ENCODE results near the gene CTSZ. TPM values are rescaled to one million over a fixed set of nuclear protein-coding genes. Genes with fewer than 3 reads are reported as not detected.

CTSZ gene
- total and polyA plus RNA-seq, 2 of the 4 experiments (the other 2 are of a cell fraction) = 46.1 to 88.5 TPM

GRCh38 chr20:59003836-59004492 is 3.1 kb downstream of the CTSZ start:
- Histone ChIP-seq H4K8ac (ENCODE audit: low read depth in 2 of 2, low read length in 2 of 2) (no peak overlapping the region), H3K4me3 (ENCODE audit: insufficient read depth, low read depth, low read length) (no peak overlapping the region), H4K91ac (ENCODE audit: insufficient read depth, low read depth, low read length) (no peak overlapping the region), H3K9ac (ENCODE audit: low read depth, low read length) (no peak overlapping the region), H2AK9ac (replicated peaks; ENCODE audit: low read depth, low read length, poor library complexity) (peak overlapping the region; percentile 70), H3K27ac (ENCODE audit: insufficient read depth, low read length) (no peak overlapping the region), H3K79me1 (ENCODE audit: low read depth in 1 of 2, low read length in 2 of 2) (peaks cover 10 to 35% of the 10 kb centered on the region in 2 experiments; a peak in 3 of 4 replicates), H4K20me1 (ENCODE audit: insufficient read depth, low read length) (no peaks in the 10 kb centered on the region; the same call in 1 of the 2 replicates), H3K36me3 (ENCODE audit: control insufficient read depth, insufficient read depth, low read length) (peaks cover 11% of the 10 kb centered on the region), H2BK20ac (ENCODE audit: low read depth, low read length) (no peak overlapping the region), H3K9me1 (ENCODE audit: insufficient read depth, low read length) (peaks cover 11% of the 10 kb centered on the region; the same call in 1 of the 2 replicates), H2BK15ac (ENCODE audit: low read depth, low read length) (no peak overlapping the region), H3K9me3 (ENCODE audit: control insufficient read depth, insufficient read depth, low read length) (no peaks in the 10 kb centered on the region), H3K56ac (ENCODE audit: extremely low read depth, insufficient read depth, low read length) (no peak overlapping the region), H3K23ac (ENCODE audit: low read depth, low read length) (no peak overlapping the region), H3K18ac (ENCODE audit: low read depth, low read length) (no peak overlapping the region), H3K14ac (replicated peaks; ENCODE audit: low read depth, low read length) (no peak overlapping the region), H2BK120ac (ENCODE audit: low read depth, low read length) (no peak overlapping the region), H4K5ac (ENCODE audit: low read depth, low read length) (no peak overlapping the region), H3K4me1 (ENCODE audit: control insufficient read depth, insufficient read depth, low read length) (peaks cover 12% of the 10 kb centered on the region), H3K4me2 (ENCODE audit: low read depth, low read length) (no peak overlapping the region), H3K4ac (ENCODE audit: low read depth, low read length) (no peak overlapping the region), H2AK5ac (ENCODE audit: low read depth, low read length) (no peak overlapping the region), H3K27me3 (ENCODE audit: control insufficient read depth, insufficient read depth, low read length) (no peaks in the 10 kb centered on the region), H2AFZ (replicated peaks; ENCODE audit: low read length, poor library complexity) (no peak overlapping the region), H2BK5ac (ENCODE audit: low read depth, low read length, poor library complexity, severe bottlenecking) (no peak overlapping the region)
- WGBS, 2 experiments (ENCODE audit: extremely low coverage in 2 of 2, insufficient read length in 1 of 2) = 92% methylated on average over 5 of the region's 16 CpGs; no CpG with 5 or more reads in 1 of the 2 experiments
- in situ Hi-C loops (cut with MboI; ENCODE audit: low sequenced_read_pairs) (no loop called here), dilution Hi-C loops (cut with HindIII; ENCODE audit: low sequenced_read_pairs, unreplicated experiment) (no loop called here), intact Hi-C loops (cut with micrococcal nuclease) (no loop called here)
- POLR2A ChIA-PET (ENCODE audit: unreplicated experiment) = no interaction called here
- TF ChIP-seq MAZ (IDR thresholded peaks at IDR 0.05; ENCODE audit: borderline replicate concordance, low read depth, low read length) = no peak
- TF ChIP-seq RFX5 (IDR thresholded peaks at IDR 0.05; ENCODE audit: low read depth, low read length) = no peak
- TF ChIP-seq MAFK (IDR thresholded peaks at IDR 0.05; ENCODE audit: low read depth, low read length) = no peak
- TF ChIP-seq CHD1 (IDR thresholded peaks at IDR 0.05; ENCODE audit: low read depth, low read length) = no peak
- TF ChIP-seq, protein P1, sequence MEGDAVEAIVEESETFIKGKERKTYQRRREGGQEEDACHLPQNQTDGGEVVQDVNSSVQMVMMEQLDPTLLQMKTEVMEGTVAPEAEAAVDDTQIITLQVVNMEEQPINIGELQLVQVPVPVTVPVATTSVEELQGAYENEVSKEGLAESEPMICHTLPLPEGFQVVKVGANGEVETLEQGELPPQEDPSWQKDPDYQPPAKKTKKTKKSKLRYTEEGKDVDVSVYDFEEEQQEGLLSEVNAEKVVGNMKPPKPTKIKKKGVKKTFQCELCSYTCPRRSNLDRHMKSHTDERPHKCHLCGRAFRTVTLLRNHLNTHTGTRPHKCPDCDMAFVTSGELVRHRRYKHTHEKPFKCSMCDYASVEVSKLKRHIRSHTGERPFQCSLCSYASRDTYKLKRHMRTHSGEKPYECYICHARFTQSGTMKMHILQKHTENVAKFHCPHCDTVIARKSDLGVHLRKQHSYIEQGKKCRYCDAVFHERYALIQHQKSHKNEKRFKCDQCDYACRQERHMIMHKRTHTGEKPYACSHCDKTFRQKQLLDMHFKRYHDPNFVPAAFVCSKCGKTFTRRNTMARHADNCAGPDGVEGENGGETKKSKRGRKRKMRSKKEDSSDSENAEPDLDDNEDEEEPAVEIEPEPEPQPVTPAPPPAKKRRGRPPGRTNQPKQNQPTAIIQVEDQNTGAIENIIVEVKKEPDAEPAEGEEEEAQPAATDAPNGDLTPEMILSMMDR (conservative IDR thresholded peaks at IDR 0.05; ENCODE audit: low read depth, low read length) = no peak
- TF ChIP-seq, protein P2, sequence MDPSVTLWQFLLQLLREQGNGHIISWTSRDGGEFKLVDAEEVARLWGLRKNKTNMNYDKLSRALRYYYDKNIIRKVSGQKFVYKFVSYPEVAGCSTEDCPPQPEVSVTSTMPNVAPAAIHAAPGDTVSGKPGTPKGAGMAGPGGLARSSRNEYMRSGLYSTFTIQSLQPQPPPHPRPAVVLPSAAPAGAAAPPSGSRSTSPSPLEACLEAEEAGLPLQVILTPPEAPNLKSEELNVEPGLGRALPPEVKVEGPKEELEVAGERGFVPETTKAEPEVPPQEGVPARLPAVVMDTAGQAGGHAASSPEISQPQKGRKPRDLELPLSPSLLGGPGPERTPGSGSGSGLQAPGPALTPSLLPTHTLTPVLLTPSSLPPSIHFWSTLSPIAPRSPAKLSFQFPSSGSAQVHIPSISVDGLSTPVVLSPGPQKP (IDR thresholded peaks at IDR 0.05; ENCODE audit: borderline replicate concordance, low read depth, low read length) = no peak
- TF ChIP-seq RAD21 (IDR thresholded peaks at IDR 0.05; ENCODE audit: low read length) = no peak
- no peak for TF ChIP-seq FOS (IDR thresholded peaks at IDR 0.05; ENCODE audit: low read depth, low read length)
- TF ChIP-seq NFE2L2 (IDR thresholded peaks at IDR 0.05; ENCODE audit: low read depth, low read length) = no peak
- no peak for TF ChIP-seq SMC3 (IDR thresholded peaks at IDR 0.05; ENCODE audit: low read depth, low read length)
- TF ChIP-seq POLR2A (IDR thresholded peaks at IDR 0.05; ENCODE audit: low read depth, low read length) = no peak
- TF ChIP-seq USF2 (IDR thresholded peaks at IDR 0.05; ENCODE audit: low read depth, low read length) = no peak
- TF ChIP-seq MXI1 (IDR thresholded peaks at IDR 0.05; ENCODE audit: borderline replicate concordance, low read depth, low read length) = no peak
- no peak for TF ChIP-seq CEBPB (IDR thresholded peaks at IDR 0.05; ENCODE audit: low read depth, low read length)
- TF ChIP-seq RCOR1 (IDR thresholded peaks at IDR 0.05; ENCODE audit: insufficient replicate concordance, low read length) = no peak
- CTCF ChIA-PET = no interaction called here
- no peak for ATAC-seq (ENCODE audit: low read depth)
- no TSS peak for BruUV-seq (replicated peaks)
- DNase-seq = no peak

Measured in IMR-90 (cell line).